ENCODE data around the gene CYTH3. TPM values are rescaled to one million over a fixed set of nuclear protein-coding genes. Genes with fewer than 3 reads are reported as not detected.

CYTH3 gene
- total and polyA plus RNA-seq, 2 of the 4 experiments (the other 2 are of a cell fraction) = 14.2 to 34.8 TPM

- H3K36me3 ChIP-seq (ENCODE audit: control insufficient read depth, insufficient read depth, low read length) = peaks cover 30% of the 10 kb centered on the region
- no TSS peak for BruUV-seq (replicated peaks)
- dilution Hi-C loops (cut with HindIII; ENCODE audit: low sequenced_read_pairs, unreplicated experiment) = no loop called here
- ChIA-PET POLR2A (ENCODE audit: unreplicated experiment) (no interaction called here), CTCF (interaction anchor here (1.0 kb wide), 1 partner anchor 10 kb away, joined by 3 read pairs; no protein-coding TSS in a partner anchor)
- H3K9ac ChIP-seq (ENCODE audit: low read depth, low read length) = no peak overlapping the region
- no peak overlapping the region for H2BK15ac ChIP-seq (ENCODE audit: low read depth, low read length)
- H2AK5ac ChIP-seq (ENCODE audit: low read depth, low read length) = no peak overlapping the region
- no peak overlapping the region for H4K91ac ChIP-seq (ENCODE audit: insufficient read depth, low read depth, low read length)
- intact Hi-C loops (cut with micrococcal nuclease) = no loop called here
- H3K4me1 ChIP-seq (ENCODE audit: control insufficient read depth, insufficient read depth, low read length) = peaks cover 3% of the 10 kb centered on the region
- no peak overlapping the region for H3K4me2 ChIP-seq (ENCODE audit: low read depth, low read length)
- H3K79me1 ChIP-seq (ENCODE audit: low read depth in 1 of 2, low read length in 2 of 2) = peaks cover 0 to 40% of the 10 kb centered on the region in 2 experiments; a peak in 3 of 4 replicates
- H3K27me3 ChIP-seq (ENCODE audit: control insufficient read depth, insufficient read depth, low read length) = no peaks in the 10 kb centered on the region
- no peak overlapping the region for H4K8ac ChIP-seq (ENCODE audit: low read depth in 2 of 2, low read length in 2 of 2)
- H3K27ac ChIP-seq (ENCODE audit: insufficient read depth, low read length) = no peak overlapping the region
- H3K56ac ChIP-seq (ENCODE audit: extremely low read depth, insufficient read depth, low read length) = no peak overlapping the region
- H3K9me3 ChIP-seq (ENCODE audit: control insufficient read depth, insufficient read depth, low read length) = no peaks in the 10 kb centered on the region
- H2BK5ac ChIP-seq (ENCODE audit: low read depth, low read length, poor library complexity, severe bottlenecking) = no peak overlapping the region
- H3K9me1 ChIP-seq (ENCODE audit: insufficient read depth, low read length) = peaks cover 7% of the 10 kb centered on the region; the same call in 1 of the 2 replicates
- ATAC-seq (ENCODE audit: low read depth) = no peak
- H3K18ac ChIP-seq (ENCODE audit: low read depth, low read length) = no peak overlapping the region
- no peak overlapping the region for H3K14ac ChIP-seq (replicated peaks; ENCODE audit: low read depth, low read length)
- 83% methylated on average over 32 of the region's 59 CpGs; no CpG with 5 or more reads in 1 of the 2 experiments for WGBS, 2 experiments (ENCODE audit: extremely low coverage in 2 of 2, insufficient read length in 1 of 2)
- H3K23ac ChIP-seq (ENCODE audit: low read depth, low read length) = no peak overlapping the region
- no peak for TF ChIP-seq MAFK (IDR thresholded peaks at IDR 0.05; ENCODE audit: low read depth, low read length)
- no peak for TF ChIP-seq SMC3 (IDR thresholded peaks at IDR 0.05; ENCODE audit: low read depth, low read length)
- TF ChIP-seq FOS (IDR thresholded peaks at IDR 0.05; ENCODE audit: low read depth, low read length) = no peak
- TF ChIP-seq MXI1 (IDR thresholded peaks at IDR 0.05; ENCODE audit: borderline replicate concordance, low read depth, low read length) = no peak
- TF ChIP-seq RCOR1 (IDR thresholded peaks at IDR 0.05; ENCODE audit: insufficient replicate concordance, low read length) = no peak
- no peak overlapping the region for H4K5ac ChIP-seq (ENCODE audit: low read depth, low read length)
- no peaks in the 10 kb centered on the region for H4K20me1 ChIP-seq (ENCODE audit: insufficient read depth, low read length)
- in situ Hi-C loops (cut with MboI; ENCODE audit: low sequenced_read_pairs) = no loop called here
- peak overlapping the region; percentile 11 for H2AFZ ChIP-seq (replicated peaks; ENCODE audit: low read length, poor library complexity)
- no peak overlapping the region for H3K4me3 ChIP-seq (ENCODE audit: insufficient read depth, low read depth, low read length)
- no peak overlapping the region for H2BK120ac ChIP-seq (ENCODE audit: low read depth, low read length)
- H3K4ac ChIP-seq (ENCODE audit: low read depth, low read length) = no peak overlapping the region; the same call in 1 of the 2 replicates
- no peak for DNase-seq
- no peak overlapping the region for H2BK20ac ChIP-seq (ENCODE audit: low read depth, low read length)
- H2AK9ac ChIP-seq (replicated peaks; ENCODE audit: low read depth, low read length, poor library complexity) = no peak overlapping the region
Measured at GRCh38 chr7:6170571-6171531, 101.6 kb downstream of the CYTH3 start.
